Progenitor cell of endocrine pancreas (in vitro differentiated cells): ENCODE data around the gene YY1. TPM values are rescaled to one million over a fixed set of nuclear protein-coding genes. Genes with fewer than 3 reads are reported as not detected.

Experiments
- DNase-seq: peaks from one replicate; pipeline ENCODE4 v3.0.0; 2021; ENCODE audit warnings: low spot score; ENCODE audit not compliant: unreplicated experiment
- H3K27ac Mint-ChIP-seq: 2 replicates; pipeline ENCODE4 v1.8.0; 2021; ENCODE audit warnings: mild to moderate bottlenecking, moderate library complexity, mixed read lengths
- H3K27me3 Mint-ChIP-seq: 2 replicates; pipeline ENCODE4 v1.8.0; 2021; ENCODE audit warnings: mixed read lengths
- H3K36me3 Mint-ChIP-seq: 2 replicates; pipeline ENCODE4 v1.8.0; 2022; ENCODE audit warnings: mixed read lengths; ENCODE audit not compliant: insufficient read depth
- H3K4me1 Mint-ChIP-seq: 2 replicates; pipeline ENCODE4 v1.8.0; 2021; ENCODE audit warnings: low read depth, mixed read lengths
- H3K4me3 Mint-ChIP-seq: 2 replicates; pipeline ENCODE4 v1.8.0; 2021; ENCODE audit warnings: low read depth, mild to moderate bottlenecking, moderate library complexity, mixed read lengths
- H3K9me3 Mint-ChIP-seq: 2 replicates; pipeline ENCODE4 v1.8.0; 2021; ENCODE audit warnings: low read depth, mixed read lengths
- microRNA-seq: library from miRNA; unstranded; fragments of <30 nt; microRNA quantifications from one replicate; pipeline ENCODE4 v1.1.0, GENCODE V29; 2020; ENCODE audit warnings: borderline number of aligned reads; ENCODE audit not compliant: unreplicated experiment
- total RNA-seq: library from RNA; stranded (reverse); gene quantifications from 2 replicates; pipeline ENCODE4 v1.2.1, GENCODE V29; 2021
- TF ChIP-seq, protein P1 (sequence below): fragments of 200-600 bp; sonication (generic); IDR thresholded peaks from one replicate; pipeline ENCODE4 v1.5.0; 2021; ENCODE audit warnings: antibody characterized with exemption, mild to moderate bottlenecking; ENCODE audit not compliant: unreplicated experiment

The YY1 gene
- total RNA-seq, 1 donor from 2014 or later = 90.2 TPM

DNA sequence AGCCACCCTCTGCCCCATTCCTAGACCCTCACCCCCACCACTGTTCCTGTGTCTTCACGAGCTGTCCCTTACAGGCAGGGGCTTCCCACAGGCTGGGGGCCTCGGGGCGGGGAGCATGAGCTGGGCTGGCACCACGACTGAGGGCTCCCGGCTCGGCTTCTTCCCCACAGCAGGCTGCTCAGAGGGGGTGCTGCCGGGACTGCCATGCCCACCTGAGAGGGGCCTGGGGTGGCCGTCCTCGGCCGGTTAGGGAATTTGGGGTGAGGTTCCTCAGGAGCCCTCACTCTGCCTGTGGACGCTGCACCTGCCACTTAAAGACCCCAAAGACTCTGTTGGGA, 91.0 kb downstream of the YY1 start:
- H3K4me3 Mint-ChIP-seq = no peak overlapping the region
- H3K36me3 Mint-ChIP-seq = no peaks in the 10 kb centered on the region
- DNase-seq = no peak
- H3K27me3 Mint-ChIP-seq = no peaks in the 10 kb centered on the region
- no peaks in the 10 kb centered on the region for H3K4me1 Mint-ChIP-seq
- TF ChIP-seq, protein P1, sequence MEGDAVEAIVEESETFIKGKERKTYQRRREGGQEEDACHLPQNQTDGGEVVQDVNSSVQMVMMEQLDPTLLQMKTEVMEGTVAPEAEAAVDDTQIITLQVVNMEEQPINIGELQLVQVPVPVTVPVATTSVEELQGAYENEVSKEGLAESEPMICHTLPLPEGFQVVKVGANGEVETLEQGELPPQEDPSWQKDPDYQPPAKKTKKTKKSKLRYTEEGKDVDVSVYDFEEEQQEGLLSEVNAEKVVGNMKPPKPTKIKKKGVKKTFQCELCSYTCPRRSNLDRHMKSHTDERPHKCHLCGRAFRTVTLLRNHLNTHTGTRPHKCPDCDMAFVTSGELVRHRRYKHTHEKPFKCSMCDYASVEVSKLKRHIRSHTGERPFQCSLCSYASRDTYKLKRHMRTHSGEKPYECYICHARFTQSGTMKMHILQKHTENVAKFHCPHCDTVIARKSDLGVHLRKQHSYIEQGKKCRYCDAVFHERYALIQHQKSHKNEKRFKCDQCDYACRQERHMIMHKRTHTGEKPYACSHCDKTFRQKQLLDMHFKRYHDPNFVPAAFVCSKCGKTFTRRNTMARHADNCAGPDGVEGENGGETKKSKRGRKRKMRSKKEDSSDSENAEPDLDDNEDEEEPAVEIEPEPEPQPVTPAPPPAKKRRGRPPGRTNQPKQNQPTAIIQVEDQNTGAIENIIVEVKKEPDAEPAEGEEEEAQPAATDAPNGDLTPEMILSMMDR = no peak
- no peak overlapping the region for H3K27ac Mint-ChIP-seq
- H3K9me3 Mint-ChIP-seq = no peaks in the 10 kb centered on the region

DNA sequence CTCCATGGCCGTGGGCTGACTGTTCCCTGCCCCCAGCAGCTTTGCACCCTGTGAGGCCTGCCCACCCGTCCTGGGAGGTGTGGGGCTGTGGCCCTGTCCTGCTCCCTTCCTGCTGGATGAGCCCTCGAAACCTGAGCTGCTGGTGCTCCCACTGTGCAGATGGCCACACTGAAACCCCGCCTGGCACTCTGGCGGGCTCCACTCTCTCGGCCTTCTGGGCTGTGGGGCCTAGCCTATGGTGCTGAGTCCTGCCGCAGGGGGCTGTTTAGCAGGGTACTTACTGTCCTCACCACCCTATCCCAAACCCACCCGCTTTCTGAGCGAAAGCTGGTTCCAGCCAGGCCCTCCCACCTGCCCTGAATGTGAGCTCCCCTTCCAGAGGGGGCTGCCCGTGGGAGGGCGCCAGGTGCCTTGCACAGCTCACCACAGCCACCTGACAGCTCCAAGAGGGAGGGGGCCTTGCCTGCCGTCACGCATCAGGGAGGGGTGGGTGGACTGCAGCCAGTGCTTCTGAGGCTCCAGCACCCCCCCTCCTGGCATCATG, 91.5 kb downstream of the YY1 start:
- TF ChIP-seq, protein P1 = no peak
- Mint-ChIP-seq H3K9me3 (no peaks in the 10 kb centered on the region), H3K36me3 (no peaks in the 10 kb centered on the region), H3K4me1 (no peaks in the 10 kb centered on the region), H3K27ac (no peak overlapping the region), H3K4me3 (no peak overlapping the region), H3K27me3 (no peaks in the 10 kb centered on the region)
- DNase-seq = no peak

DNA sequence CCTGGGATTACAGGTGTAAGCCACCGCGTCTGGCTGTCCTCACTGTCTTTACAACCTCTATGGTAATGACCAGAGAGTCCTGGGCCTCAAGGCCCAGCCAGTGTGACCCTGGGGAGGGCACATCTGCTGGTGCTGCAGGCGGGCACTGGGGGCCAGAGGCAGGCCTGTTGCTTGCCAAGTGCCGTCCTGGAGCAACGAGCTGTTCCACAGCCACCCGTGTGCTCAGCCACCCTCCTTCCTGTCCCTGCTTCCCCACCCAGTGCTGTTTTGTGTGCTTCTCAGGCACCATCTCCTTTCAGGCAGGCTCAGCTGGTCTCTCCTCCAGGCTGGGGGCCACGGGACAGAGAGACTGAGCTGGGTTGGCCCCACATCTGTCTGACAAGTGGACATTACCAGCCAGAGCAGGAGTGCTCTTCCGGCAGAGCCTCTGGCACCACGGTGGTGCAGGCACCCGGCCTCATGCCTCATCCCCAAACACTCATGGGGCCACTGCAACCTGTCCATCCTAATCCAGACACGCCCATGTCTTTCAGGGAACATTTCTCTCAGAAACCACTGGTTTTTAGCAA, 93.2 kb downstream of the YY1 start:
- Mint-ChIP-seq H3K27ac (no peak overlapping the region), H3K4me3 (no peak overlapping the region), H3K36me3 (peaks cover 4% of the 10 kb centered on the region), H3K27me3 (no peaks in the 10 kb centered on the region), H3K4me1 (no peaks in the 10 kb centered on the region), H3K9me3 (no peaks in the 10 kb centered on the region)
- TF ChIP-seq, protein P1 = no peak
- DNase-seq = no peak

Small RNA genes lying within 50 kb of the gene (microRNA-seq; reads per million reads assigned to microRNA genes)
- 1,203 reads per million, percentile 80 among the genes with 10 or more reads in this experiment for gene MIR345
- 2.4 reads per million for gene MIR6764

Other genes starting within 250 kb of the YY1 start
- gene EVL, start 173.7 kb upstream of the YY1 start, total RNA-seq = 207 and 216 TPM in 2 replicates
- 0.73 and 1.3 TPM in 2 replicates for gene DEGS2, start 79.5 kb upstream of the YY1 start, total RNA-seq
- gene SLC25A29, start 67.3 kb downstream of the YY1 start, total RNA-seq = 236 and 238 TPM in 2 replicates
- not detected in 2 replicates for gene SLC25A47, start 84.2 kb downstream of the YY1 start, total RNA-seq
- gene WDR25, start 137.3 kb downstream of the YY1 start, total RNA-seq = 8.7 and 10.6 TPM in 2 replicates